GM04504 (cell line): Measurements from ENCODE around the gene ATP5MK.
"Not testable (repeated sequence)": the region's sequence is repeated elsewhere in the genome, so short reads cannot be mapped to it uniquely, and the experiment has no call there.

Experiments used
- DNase-seq: peaks from one replicate; pipeline ENCODE4 v3.0.0-alpha.2; 2012; ENCODE audit warnings: low read depth

ATP5MK gene, protein sequence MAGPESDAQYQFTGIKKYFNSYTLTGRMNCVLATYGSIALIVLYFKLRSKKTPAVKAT

DNA sequence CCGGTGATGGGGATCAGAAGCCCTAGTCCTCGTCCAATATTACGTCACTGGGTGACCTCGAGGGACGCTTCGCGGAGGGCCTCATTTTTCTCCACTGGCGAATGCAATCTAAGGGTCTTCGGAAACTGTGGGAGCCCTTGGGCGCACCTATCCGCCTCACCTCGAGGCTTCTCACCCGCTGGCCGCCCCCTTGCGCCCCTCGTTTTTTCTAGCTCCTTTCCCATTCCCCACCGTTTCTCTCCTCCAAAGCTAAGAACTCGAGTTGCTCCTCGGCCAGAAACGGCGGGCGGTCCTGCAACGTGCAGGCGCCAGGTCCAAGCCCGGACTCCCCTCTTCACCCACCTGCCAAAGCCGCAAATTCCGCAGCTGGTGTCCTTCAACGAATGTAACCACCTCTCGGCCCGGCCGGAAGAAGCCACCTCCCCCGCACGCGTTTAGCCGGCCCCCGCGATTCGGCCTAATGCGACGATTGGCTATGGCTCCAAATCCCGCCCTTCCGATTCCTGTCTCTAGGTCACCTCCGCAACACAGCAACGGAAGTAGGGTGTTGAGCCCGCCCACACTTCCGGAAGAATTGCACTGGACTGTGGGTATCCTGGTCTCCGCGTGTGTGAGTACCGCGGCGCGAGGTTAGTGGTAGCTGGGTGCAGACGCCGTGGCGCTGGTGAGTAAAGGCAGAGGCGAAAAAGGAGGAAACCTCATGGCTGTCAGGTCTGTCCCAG is at the start of gene ATP5MK, which contains the start of gene PDCD11:
TSS of gene ATP5MK (minus strand) at position 409 of the 722 bp plus-strand sequence. CDS start 4,018 bp downstream, outside the sequence.
TSS of gene PDCD11 (plus strand) at position 560 of the 722 bp plus-strand sequence. CDS start 1,801 bp downstream, outside the sequence.
- DNase-seq = peak; percentile 97

DNA sequence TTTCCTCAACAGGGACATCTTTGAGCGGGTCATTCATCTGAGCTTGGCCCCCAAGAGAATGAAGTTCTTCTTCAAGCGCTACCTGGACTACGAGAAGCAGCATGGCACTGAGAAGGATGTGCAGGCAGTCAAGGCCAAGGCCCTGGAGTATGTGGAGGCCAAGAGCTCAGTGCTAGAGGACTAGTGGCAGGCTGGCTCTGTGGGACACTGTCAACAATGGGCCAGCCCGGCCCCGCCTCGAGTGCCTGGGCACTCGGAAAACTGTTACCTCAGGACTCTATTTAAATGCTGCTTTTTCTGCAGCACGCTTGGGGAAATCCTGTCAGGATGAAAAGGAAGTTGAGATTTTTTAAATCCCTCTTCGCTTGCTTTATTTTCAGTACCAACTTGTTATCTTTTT is 49.1 kb upstream of the ATP5MK start:
- no peak for DNase-seq

GRCh38 chr10:103444478-103444877 is 48.2 kb upstream of the ATP5MK start:
- DNase-seq = no peak

DNA sequence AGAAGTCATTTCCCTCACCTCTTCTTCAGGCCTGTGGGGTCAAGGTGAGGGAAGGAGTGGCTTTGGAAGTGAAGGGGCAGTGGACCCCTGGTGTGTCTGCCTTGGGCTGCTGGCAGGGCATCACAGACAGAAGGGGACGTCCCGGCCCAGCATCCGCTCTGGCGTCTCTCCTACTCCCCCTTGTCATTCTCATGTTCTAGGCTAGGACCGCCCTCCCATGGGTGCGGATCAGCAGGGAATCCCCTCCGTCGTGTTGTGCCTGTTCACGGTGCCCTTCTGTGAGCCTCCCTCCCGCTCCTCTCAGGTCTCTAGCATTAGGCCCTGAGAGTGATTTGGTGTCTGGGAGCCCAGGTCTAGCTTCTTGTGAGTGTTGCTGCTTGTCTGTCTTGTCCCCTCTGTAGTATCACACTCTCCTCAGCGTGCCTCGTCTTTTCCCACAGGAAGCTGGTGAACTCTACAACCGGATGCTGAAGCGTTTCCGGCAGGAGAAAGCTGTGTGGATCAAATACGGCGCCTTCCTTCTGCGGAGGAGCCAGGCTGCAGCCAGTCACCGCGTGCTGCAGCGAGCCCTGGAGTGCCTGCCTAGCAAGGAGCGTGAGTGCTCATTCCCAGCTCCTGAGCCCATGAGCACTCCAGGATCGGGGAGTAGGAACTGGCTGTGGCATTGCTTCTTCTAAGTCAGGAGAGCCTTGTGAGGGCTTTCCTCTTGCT is 47.4 kb upstream of the ATP5MK start:
- DNase-seq = no peak

GRCh38 chr10:103442031-103442461 is 45.8 kb upstream of the ATP5MK start:
- no peak for DNase-seq

GRCh38 chr10:103441611-103442010 is 45.3 kb upstream of the ATP5MK start:
- no peak for DNase-seq

- DNase-seq = no peak
Observed at GRCh38 chr10:103441206-103441605, 44.9 kb upstream of the ATP5MK start.

GRCh38 chr10:103440416-103440815 is 44.1 kb upstream of the ATP5MK start:
- DNase-seq = no peak

GRCh38 chr10:103439776-103440175 is 43.5 kb upstream of the ATP5MK start:
- no peak for DNase-seq

DNA sequence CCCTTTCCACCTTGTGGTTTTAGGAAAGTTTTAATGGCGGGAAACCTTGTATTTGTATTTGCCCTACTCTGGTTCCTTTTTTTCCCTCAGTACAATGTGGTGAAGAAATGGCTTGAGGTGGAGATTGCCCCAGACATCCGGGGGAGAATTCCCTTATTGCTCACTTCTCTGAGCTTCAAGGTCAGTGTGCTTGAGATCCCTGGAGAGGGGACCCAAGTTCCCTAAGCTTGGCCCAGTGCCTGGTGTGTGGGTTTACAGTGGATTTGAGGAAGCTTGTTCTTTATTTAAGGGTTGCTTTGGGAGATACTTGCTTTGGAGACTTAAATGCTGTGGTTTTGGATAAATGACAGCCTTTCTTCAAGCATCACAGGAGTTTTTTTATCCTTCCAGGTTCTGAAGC is 37.6 kb upstream of the ATP5MK start:
- DNase-seq = no peak

- DNase-seq = no peak
Observed at GRCh38 chr10:103431902-103432301, 35.6 kb upstream of the ATP5MK start.

DNA sequence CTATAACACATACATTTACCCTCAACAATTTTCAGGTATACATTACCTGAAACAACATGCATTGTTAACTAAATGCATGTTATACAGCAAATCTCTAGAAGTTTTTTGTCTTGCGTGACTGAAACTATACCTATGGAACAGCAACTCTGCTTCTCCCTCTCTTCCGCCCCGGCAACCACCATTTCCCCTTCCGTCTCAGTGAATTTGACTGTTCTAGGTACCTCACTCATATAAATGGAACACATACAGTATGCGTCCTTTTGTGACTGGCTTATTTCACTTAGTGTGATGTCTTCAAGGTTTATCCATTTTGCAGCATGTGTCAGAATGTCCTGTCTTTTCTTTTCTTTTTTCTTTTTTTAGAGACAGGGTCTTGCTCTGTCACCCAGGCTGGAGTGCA is 33.4 kb upstream of the ATP5MK start:
- no peak for DNase-seq

GRCh38 chr10:103428989-103429643 is 32.8 kb upstream of the ATP5MK start:
- DNase-seq = no peak

GRCh38 chr10:103427866-103428265 is 31.6 kb upstream of the ATP5MK start:
- no peak for DNase-seq

DNA sequence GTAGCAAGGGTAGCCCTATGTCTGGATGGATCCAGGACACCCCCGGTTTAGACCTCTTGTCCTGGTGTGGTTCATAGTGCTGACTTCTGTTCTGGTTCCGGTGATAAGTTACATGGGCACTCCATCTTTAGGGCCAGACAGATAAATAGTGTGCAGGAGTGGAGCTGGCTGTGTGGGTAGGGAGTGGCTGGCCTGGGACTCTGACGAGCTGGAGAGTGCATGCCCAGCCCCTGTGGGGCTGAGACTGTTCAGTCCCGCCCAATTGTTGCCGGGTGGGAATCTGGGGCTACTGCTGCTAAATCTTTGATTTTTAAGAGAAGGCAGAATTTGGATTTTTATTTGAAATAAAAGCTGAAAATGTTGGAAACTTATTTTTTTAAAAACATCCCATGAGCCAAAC is 27.5 kb upstream of the ATP5MK start:
- DNase-seq = no peak

GRCh38 chr10:103419101-103419500 is 22.8 kb upstream of the ATP5MK start:
- DNase-seq = no peak

GRCh38 chr10:103417601-103418000 is 21.3 kb upstream of the ATP5MK start:
- no peak for DNase-seq

GRCh38 chr10:103417148-103417469 is 20.8 kb upstream of the ATP5MK start:
- not testable (repeated sequence) for DNase-seq

- peak; percentile 46 for DNase-seq
Observed at GRCh38 chr10:103416436-103417147, 20.3 kb upstream of the ATP5MK start.

- DNase-seq = no peak
Observed at GRCh38 chr10:103415581-103415980, 19.3 kb upstream of the ATP5MK start.

DNA sequence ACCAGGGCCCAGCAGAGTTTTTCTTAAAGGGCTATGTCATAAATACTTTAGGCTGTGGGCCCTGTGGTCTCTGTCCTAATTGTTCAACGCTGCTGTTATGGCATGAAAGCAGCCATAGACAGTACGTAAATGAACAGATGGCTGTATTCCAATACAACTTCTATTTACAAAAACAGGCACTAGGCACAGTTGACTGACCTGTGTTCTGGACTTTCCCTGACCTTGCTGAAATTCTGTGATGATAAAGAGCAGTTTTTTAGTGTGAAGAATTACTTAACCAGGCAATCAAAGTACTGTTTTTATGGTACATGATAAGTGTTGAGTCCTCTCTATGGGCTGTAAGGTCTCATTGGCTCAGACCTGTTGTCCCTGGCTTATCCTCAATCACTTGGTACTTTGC is 17.3 kb upstream of the ATP5MK start:
- DNase-seq = no peak

GRCh38 chr10:103397191-103397825 is 1.0 kb upstream of the ATP5MK start:
- no peak for DNase-seq
